AG10803 (cell line): ENCODE data around the gene SIRPB2.

Source experiments
- DNase-seq: peaks from one replicate; pipeline ENCODE4 v3.0.0; 2010; ENCODE audit warnings: low read depth
- H3K4me3 ChIP-seq: 2 replicates; pipeline ENCODE4 v1.5.1; 2011; ENCODE audit warnings: mild to moderate bottlenecking, low read length, control low read depth
- CTCF ChIP-seq: conservative IDR thresholded peaks from 2 replicates; pipeline ENCODE4 v1.5.1; 2011; ENCODE audit warnings: mild to moderate bottlenecking, low read length, control low read depth, inconsistent platforms

Gene SIRPB2

GRCh38 chr20:1479831-1480595 is 11.2 kb downstream of the SIRPB2 start:
- DNase-seq, result no peak
- no peak overlapping the region for H3K4me3 ChIP-seq
- no peak for TF ChIP-seq CTCF

- H3K4me3 ChIP-seq, result no peak overlapping the region
- no peak for TF ChIP-seq CTCF
- peak; percentile 46 for DNase-seq
These were observed 12.7 kb downstream of the SIRPB2 start for GRCh38 chr20:1478566-1478965.

GRCh38 chr20:1477896-1478490 is 13.2 kb downstream of the SIRPB2 start:
- no peak overlapping the region for H3K4me3 ChIP-seq
- DNase-seq, result no peak

GRCh38 chr20:1474817-1475603 is 16.2 kb downstream of the SIRPB2 start:
- no peak for DNase-seq
- no peak for TF ChIP-seq CTCF
- no peak overlapping the region for H3K4me3 ChIP-seq

More at GRCh38 chr20:1477896-1478490, 13.2 kb downstream of the SIRPB2 start:
- TF ChIP-seq CTCF, result no peak

GRCh38 chr20:1474325-1474724 is 16.9 kb downstream of the SIRPB2 start:
- no peak for DNase-seq
- no peak for TF ChIP-seq CTCF
- no peak overlapping the region for H3K4me3 ChIP-seq

GRCh38 chr20:1473246-1474220 is 17.7 kb downstream of the SIRPB2 start:
- TF ChIP-seq CTCF, result no peak
- no peak overlapping the region for H3K4me3 ChIP-seq
- no peak for DNase-seq
